Astrocyte (in vitro differentiated cells and primary cell): ENCODE measurements around the gene RHOBTB1.

ENCODE experiments used
- CTCF ChIP-seq: IDR thresholded peaks from 2 replicates; pipeline ENCODE4 v1.5.1; 2011; ENCODE audit warnings: low read depth, mild to moderate bottlenecking, inconsistent platforms, low read length, moderate library complexity; ENCODE audit not compliant: insufficient read depth
- EZH2 ChIP-seq: IDR thresholded peaks from 2 replicates; pipeline ENCODE4 v1.6.1; 2012; ENCODE audit warnings: mild to moderate bottlenecking, low read length, inconsistent platforms; ENCODE audit not compliant: insufficient read depth

GRCh38 chr10:60917331-60918280 lies 26.4 kb downstream of the RHOBTB1 start:
- TF ChIP-seq CTCF = no peak
- no peak for TF ChIP-seq EZH2
